Stimulated activated naive CD8-positive, alpha-beta T cell treated with anti-CD3 and anti-CD28 coated beads, Interleukin-15, Interleukin-2, amounts not matched to agents 100 ng/mL and 50 ng/mL, for 24 hours (primary cell): ENCODE results near the gene BMP7.
"Not testable (repeated sequence)": the region's sequence is repeated elsewhere in the genome, so short reads cannot be mapped to it uniquely, and the experiment has no call there.

Source experiments
- H3K27ac Mint-ChIP-seq: one replicate; pipeline ENCODE4 v1.8.0; 2021; ENCODE audit warnings: mild to moderate bottlenecking, mixed read lengths
- H3K27me3 Mint-ChIP-seq: one replicate; pipeline ENCODE4 v1.8.0; 2021; ENCODE audit warnings: mixed read lengths
- H3K36me3 Mint-ChIP-seq: one replicate; pipeline ENCODE4 v1.8.0; 2021; ENCODE audit warnings: low read depth, mixed read lengths
- H3K4me1 Mint-ChIP-seq: one replicate; pipeline ENCODE4 v1.8.0; 2021; ENCODE audit warnings: low read depth, mixed read lengths
- H3K4me3 Mint-ChIP-seq: one replicate; pipeline ENCODE4 v1.8.0; 2021; ENCODE audit warnings: mild to moderate bottlenecking, mixed read lengths
- H3K9me3 Mint-ChIP-seq: one replicate; pipeline ENCODE4 v1.8.0; 2021; ENCODE audit warnings: mixed read lengths

BMP7 gene

GRCh38 chr20:57198132-57199072 lies 68.0 kb downstream of the BMP7 start:
- Mint-ChIP-seq H3K4me1 (no peaks in the 10 kb centered on the region), H3K9me3 (no peaks in the 10 kb centered on the region), H3K36me3 (no peaks in the 10 kb centered on the region), H3K27me3 (no peaks in the 10 kb centered on the region), H3K27ac (no peak overlapping the region), H3K4me3 (no peak overlapping the region)

- Mint-ChIP-seq H3K4me1 (no peaks in the 10 kb centered on the region), H3K36me3 (no peaks in the 10 kb centered on the region), H3K27ac (no peak overlapping the region), H3K27me3 (no peaks in the 10 kb centered on the region), H3K9me3 (no peaks in the 10 kb centered on the region), H3K4me3 (no peak overlapping the region)
Measured at GRCh38 chr20:57197352-57198131, 68.9 kb downstream of the BMP7 start.

- H3K4me1 Mint-ChIP-seq = no peaks in the 10 kb centered on the region
- H3K27me3 Mint-ChIP-seq = no peaks in the 10 kb centered on the region
- no peaks in the 10 kb centered on the region for H3K36me3 Mint-ChIP-seq
- H3K27ac Mint-ChIP-seq = no peak overlapping the region
- no peak overlapping the region for H3K4me3 Mint-ChIP-seq
- no peaks in the 10 kb centered on the region for H3K9me3 Mint-ChIP-seq
Measured at GRCh38 chr20:57195469-57196100, 70.9 kb downstream of the BMP7 start.

GRCh38 chr20:57195023-57195422 lies 71.4 kb downstream of the BMP7 start:
- no peak overlapping the region for H3K4me3 Mint-ChIP-seq
- H3K4me1 Mint-ChIP-seq = no peaks in the 10 kb centered on the region
- H3K9me3 Mint-ChIP-seq = no peaks in the 10 kb centered on the region
- no peak overlapping the region for H3K27ac Mint-ChIP-seq
- no peaks in the 10 kb centered on the region for H3K36me3 Mint-ChIP-seq
- no peaks in the 10 kb centered on the region for H3K27me3 Mint-ChIP-seq

- no peaks in the 10 kb centered on the region for H3K27me3 Mint-ChIP-seq
- no peaks in the 10 kb centered on the region for H3K9me3 Mint-ChIP-seq
- H3K4me1 Mint-ChIP-seq = no peaks in the 10 kb centered on the region
- no peak overlapping the region for H3K4me3 Mint-ChIP-seq
- no peak overlapping the region for H3K27ac Mint-ChIP-seq
- no peaks in the 10 kb centered on the region for H3K36me3 Mint-ChIP-seq
Measured at GRCh38 chr20:57194154-57194553, 72.3 kb downstream of the BMP7 start.

- Mint-ChIP-seq H3K4me3 (no peak overlapping the region), H3K9me3 (no peaks in the 10 kb centered on the region), H3K4me1 (no peaks in the 10 kb centered on the region), H3K36me3 (no peaks in the 10 kb centered on the region), H3K27ac (no peak overlapping the region), H3K27me3 (no peaks in the 10 kb centered on the region)
Measured at GRCh38 chr20:57193094-57193493, 73.3 kb downstream of the BMP7 start.

GRCh38 chr20:57192311-57192710 lies 74.1 kb downstream of the BMP7 start:
- Mint-ChIP-seq H3K9me3 (no peaks in the 10 kb centered on the region), H3K4me1 (no peaks in the 10 kb centered on the region), H3K27ac (no peak overlapping the region), H3K36me3 (no peaks in the 10 kb centered on the region), H3K4me3 (no peak overlapping the region), H3K27me3 (no peaks in the 10 kb centered on the region)

GRCh38 chr20:57191265-57191638 lies 75.2 kb downstream of the BMP7 start:
- H3K27ac Mint-ChIP-seq, H3K4me1 Mint-ChIP-seq, H3K4me3 Mint-ChIP-seq, H3K9me3 Mint-ChIP-seq, H3K27me3 Mint-ChIP-seq, H3K36me3 Mint-ChIP-seq: not testable (repeated sequence)

- H3K4me1 Mint-ChIP-seq = no peaks in the 10 kb centered on the region
- no peak overlapping the region for H3K4me3 Mint-ChIP-seq
- no peaks in the 10 kb centered on the region for H3K27me3 Mint-ChIP-seq
Measured at GRCh38 chr20:57190536-57191264, 75.7 kb downstream of the BMP7 start.

GRCh38 chr20:57189713-57190112 lies 76.7 kb downstream of the BMP7 start:
- no peak overlapping the region for H3K4me3 Mint-ChIP-seq
- no peaks in the 10 kb centered on the region for H3K36me3 Mint-ChIP-seq
- no peak overlapping the region for H3K27ac Mint-ChIP-seq
- no peaks in the 10 kb centered on the region for H3K27me3 Mint-ChIP-seq
- H3K4me1 Mint-ChIP-seq = no peaks in the 10 kb centered on the region
- no peaks in the 10 kb centered on the region for H3K9me3 Mint-ChIP-seq

More at GRCh38 chr20:57190536-57191264, 75.7 kb downstream of the BMP7 start:
- Mint-ChIP-seq H3K27ac (no peak overlapping the region), H3K36me3 (no peaks in the 10 kb centered on the region), H3K9me3 (no peaks in the 10 kb centered on the region)

GRCh38 chr20:57188576-57189079 lies 77.8 kb downstream of the BMP7 start:
- Mint-ChIP-seq H3K9me3 (no peaks in the 10 kb centered on the region), H3K27ac (no peak overlapping the region), H3K4me3 (no peak overlapping the region), H3K36me3 (no peaks in the 10 kb centered on the region), H3K27me3 (no peaks in the 10 kb centered on the region), H3K4me1 (no peaks in the 10 kb centered on the region)

- Mint-ChIP-seq H3K4me3 (no peak overlapping the region), H3K27me3 (no peaks in the 10 kb centered on the region), H3K27ac (no peak overlapping the region), H3K4me1 (no peaks in the 10 kb centered on the region), H3K36me3 (no peaks in the 10 kb centered on the region), H3K9me3 (no peaks in the 10 kb centered on the region)
Measured at GRCh38 chr20:57188056-57188455, 78.4 kb downstream of the BMP7 start.

- no peaks in the 10 kb centered on the region for H3K4me1 Mint-ChIP-seq
- no peaks in the 10 kb centered on the region for H3K9me3 Mint-ChIP-seq
Measured at GRCh38 chr20:57187068-57187634, 79.3 kb downstream of the BMP7 start.

GRCh38 chr20:57186192-57186591 lies 80.2 kb downstream of the BMP7 start:
- H3K4me1 Mint-ChIP-seq = no peaks in the 10 kb centered on the region
- H3K9me3 Mint-ChIP-seq = no peaks in the 10 kb centered on the region
- H3K36me3 Mint-ChIP-seq = no peaks in the 10 kb centered on the region
- H3K27me3 Mint-ChIP-seq = no peaks in the 10 kb centered on the region
- H3K27ac Mint-ChIP-seq = no peak overlapping the region
- no peak overlapping the region for H3K4me3 Mint-ChIP-seq

More at GRCh38 chr20:57187068-57187634, 79.3 kb downstream of the BMP7 start:
- no peaks in the 10 kb centered on the region for H3K27me3 Mint-ChIP-seq
- no peak overlapping the region for H3K27ac Mint-ChIP-seq
- no peak overlapping the region for H3K4me3 Mint-ChIP-seq
- H3K36me3 Mint-ChIP-seq = no peaks in the 10 kb centered on the region
